Hematopoietic multipotent progenitor cell treated with erythropoietin and hydrocortisone succinate and interleukin-3 and kit ligand, for 15 days (in vitro differentiated cells): ENCODE results near the gene RCOR2.
"Not testable (repeated sequence)": the region's sequence is repeated elsewhere in the genome, so short reads cannot be mapped to it uniquely, and the experiment has no call there.

Experiments
- DNase-seq: peaks from one replicate; pipeline ENCODE4 v3.0.0-alpha.2; 2015; ENCODE audit warnings: low spot score

RCOR2 gene

DNA sequence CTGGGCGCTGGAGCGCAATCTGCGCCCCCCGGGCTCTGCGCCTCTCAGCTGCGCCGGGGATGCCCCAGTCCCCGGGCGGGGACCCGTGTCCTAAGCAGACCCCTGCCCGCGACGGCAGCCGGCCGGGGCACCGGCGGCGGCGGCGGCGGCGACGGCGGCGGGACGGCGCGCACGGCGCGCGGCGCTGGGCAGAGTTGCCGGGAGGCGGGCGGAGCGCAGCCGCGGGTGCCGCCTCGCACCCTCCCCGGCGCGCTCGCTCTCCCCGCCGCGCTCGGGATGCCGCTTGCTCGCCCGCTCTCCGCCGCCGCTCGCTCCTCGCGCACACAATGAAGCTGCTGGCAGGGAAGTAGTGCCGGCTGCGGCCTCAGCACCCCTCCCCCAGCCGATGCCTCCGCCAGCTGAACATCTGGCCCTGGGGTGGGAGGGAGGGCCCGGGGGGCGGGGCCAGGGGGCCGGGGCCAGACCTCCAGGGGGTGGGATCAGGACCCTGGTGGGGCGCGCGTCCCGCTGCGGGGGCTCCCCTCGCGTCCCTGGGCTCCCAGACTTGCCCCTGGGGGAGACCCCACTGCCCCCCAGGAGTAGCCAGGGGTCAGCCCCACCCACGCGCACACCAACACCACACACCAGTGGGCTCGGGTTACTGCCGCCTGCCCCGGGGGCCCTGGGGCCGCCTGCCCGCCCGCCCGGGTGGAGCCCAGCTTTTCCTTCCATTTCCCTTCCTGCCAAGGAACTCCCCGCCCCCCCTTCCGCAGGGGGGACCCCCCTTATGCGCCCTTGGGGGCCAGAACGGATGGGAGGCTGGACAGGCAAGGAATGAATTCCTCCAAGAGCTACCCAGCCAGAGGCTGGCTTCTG is at the start of gene RCOR2:
RCOR2 (minus strand) TSS at position 328 of the 855 bp plus-strand sequence. CDS start 708 bp downstream, outside the sequence.
- DNase-seq = no peak

DNA sequence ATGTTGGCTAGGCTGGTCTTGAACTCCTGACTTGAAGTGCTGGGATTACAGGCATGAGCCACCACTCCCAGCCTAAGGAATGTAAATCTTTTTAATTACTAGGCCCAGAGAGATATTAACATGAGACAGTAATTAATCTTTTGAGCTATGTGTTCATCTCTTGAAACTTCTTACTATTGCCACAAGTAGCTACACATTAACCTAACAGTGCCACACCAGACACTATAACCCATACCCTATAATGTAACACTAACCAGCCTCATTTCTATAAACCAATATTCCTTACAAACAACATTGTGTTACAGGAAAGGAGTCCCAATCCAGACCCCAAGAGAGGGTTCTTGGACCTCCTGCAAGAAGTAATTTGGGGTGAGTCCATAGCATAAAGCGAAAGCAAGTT is 49.5 kb upstream of the RCOR2 start:
- DNase-seq = no peak

DNA sequence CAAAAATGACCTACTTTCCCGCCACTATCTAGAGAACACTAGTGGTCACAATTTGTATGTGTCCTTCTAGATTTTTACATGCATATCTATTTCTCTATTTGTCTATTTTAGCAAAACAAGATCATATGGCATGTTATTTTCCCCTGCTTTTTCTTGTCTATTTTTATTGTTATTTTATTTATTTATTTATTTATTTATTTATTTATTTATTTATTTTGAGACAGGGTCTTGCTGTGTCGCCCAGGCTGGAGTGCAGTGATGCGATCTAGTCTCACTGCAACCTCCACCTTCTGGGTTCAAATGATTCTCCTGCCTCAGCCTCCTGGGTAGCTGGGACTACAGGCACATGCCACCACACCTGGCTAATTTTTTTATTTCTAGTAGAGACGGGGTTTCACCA is 46.9 kb upstream of the RCOR2 start:
- DNase-seq = not testable (repeated sequence)

DNA sequence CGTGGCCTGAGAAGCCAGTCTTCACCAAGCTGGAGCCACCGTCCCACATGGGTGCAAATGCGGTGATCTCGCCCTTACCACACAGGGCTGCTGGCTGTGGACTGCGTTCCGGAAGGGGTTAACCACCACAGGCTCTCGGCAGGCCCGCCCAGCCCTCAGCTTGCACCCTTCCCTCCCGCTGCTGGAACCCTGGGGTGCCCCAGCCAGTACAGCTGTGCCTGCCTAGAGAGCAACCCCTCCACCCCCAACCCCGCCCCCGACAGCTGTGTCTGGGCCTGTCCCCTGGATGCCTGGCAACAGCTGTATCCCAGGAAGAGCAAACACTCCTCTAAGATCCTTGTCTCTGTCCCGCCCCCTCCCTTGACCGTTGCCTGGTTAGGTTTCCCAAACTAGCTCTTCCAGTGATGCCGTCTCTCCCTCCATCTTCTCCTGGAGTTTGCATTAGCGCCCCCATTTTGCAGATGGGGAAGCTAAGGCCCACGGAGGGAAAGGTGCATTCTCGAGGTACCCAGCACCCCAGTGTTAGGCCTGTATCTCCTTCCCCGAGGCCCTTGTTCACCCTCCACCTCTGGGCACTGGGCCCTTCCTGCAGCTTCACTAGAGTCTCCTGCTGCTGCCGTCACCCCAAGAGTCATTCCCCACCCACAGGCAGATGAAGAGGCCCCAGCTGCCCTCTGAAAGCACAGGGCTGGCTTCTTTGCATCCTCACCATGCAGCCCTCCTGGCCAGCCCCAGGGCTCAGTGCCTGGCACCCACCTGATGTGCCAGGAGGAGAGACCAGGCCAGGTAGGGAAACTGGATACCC is 44.8 kb upstream of the RCOR2 start:
- DNase-seq = no peak

DNA sequence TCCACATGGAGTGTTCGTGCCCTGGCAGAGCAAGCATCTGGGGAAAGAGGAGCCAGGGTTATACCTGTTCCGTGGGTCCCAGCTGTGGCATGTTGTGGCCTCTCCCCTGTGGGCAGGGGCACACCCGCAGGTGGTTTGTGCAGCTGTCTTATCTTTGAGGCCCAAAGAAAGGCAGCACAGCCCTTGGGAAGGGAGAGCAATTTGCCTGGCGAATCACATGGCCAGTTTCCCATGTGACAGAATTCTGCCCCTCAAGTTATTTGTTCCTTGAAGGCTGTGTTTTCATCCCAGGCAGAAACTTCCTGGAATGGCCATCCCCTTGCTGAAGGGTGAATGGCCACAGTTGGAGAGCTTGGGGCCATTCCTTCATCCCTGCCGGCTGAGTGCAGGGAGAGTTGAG is 41.0 kb upstream of the RCOR2 start:
- DNase-seq = no peak

DNA sequence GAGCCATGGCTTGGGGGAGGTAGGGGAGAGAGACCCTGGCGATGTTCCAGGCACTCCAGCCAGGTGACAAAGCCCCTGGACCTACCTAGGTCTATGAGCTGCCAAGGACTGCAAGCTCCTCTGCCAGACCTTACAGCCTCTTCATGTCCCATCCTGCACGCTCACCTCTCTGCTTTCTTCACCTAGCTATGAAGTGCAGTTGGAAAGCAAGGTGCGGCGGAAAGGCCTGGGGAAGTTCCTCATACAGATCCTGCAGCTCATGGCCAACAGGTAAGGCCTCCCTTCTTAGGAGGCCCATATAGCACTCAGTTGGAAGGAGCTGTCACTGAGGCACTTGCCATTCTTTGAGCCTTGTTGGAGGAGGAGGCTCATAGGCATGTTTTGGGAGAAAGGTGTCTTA is 35.6 kb upstream of the RCOR2 start:
- DNase-seq = no peak

DNA sequence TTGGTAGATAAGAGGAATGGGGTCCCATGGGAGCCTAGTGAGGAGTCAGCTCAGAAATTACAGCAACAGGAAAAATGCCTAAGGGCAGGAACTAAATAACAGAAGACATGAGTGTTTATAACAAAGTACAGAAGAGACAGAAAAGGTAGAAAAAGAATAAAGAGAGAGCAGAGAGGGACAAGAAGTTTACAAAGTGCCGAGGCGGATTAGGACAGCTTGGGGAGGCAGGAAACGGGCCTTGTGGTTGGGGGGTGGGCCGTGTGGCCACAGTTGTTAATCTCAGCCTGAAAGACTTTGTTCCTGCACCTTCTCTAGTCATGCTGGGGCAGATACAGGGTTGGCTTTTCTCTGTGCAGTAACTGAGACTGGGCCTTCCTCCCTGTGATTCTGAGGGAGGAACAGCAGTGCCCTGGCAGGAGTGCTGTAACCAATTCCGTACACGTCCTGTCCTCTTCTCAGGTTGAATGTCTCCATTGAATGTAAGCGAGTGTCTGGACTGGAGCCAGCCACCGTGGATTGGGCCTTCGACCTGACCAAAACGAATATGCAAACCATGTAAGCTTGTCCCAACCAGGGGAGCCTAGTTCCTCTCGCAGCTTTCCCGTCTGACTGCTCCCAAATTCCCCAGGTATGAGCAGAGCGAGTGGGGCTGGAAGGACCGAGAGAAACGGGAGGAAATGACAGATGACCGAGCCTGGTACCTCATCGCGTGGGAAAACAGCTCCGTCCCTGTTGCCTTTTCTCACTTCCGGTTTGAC is 35.0 kb upstream of the RCOR2 start:
- DNase-seq = no peak

DNA sequence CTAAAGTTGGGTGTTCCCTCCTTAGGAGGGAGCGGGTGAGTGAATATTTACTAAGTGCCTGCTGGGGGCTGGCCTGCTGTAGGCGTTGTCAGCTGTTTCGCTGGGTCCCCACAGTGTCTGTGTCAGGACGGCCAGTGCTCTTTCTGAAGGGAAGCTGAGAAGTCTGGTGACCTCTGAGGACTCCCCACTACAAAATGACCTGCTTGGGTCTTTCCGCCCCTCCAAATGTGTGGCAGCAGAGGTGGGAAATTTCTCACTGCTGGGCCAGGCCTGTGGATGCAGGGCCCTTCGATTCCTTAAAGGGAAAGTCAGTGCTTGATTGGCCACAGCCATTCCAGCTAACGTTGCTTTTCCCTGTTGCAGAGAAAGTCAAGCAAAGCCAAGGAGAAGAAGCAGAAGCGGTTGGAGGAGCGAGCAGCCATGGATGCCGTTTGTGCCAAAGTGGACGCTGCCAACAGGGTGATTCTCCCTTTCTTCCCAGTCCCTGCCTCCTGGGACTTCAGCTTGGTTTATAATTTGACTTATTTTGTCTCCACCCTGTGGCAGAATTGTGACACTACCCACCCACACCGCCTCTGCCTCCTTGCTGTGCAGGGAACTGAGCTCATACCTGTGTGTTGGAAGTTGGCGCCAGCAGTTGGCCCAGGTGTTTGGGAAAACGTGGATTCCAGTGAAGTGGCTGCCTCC is 28.7 kb upstream of the RCOR2 start:
- DNase-seq = peak; percentile 71

DNA sequence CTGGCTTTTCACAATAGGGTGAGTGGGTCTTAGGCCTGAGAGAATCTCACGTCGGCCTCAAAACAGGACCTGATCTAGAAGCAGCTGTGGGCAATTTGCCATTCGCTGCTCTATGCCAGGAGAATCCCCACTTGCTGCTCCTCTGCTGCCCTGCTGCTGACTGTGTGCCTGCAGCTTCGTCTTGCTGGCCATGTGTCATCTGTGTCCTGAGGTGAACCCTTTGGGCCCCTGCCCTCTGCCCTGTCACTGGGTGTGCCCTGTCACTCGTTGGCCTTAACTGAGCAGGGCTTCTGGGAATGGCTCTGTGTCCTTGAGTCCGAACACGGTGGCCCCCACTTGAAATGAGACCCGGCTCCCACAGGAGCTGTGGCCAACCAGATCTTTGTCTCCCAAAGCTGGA is 28.0 kb upstream of the RCOR2 start:
- DNase-seq = peak; percentile 68

DNA sequence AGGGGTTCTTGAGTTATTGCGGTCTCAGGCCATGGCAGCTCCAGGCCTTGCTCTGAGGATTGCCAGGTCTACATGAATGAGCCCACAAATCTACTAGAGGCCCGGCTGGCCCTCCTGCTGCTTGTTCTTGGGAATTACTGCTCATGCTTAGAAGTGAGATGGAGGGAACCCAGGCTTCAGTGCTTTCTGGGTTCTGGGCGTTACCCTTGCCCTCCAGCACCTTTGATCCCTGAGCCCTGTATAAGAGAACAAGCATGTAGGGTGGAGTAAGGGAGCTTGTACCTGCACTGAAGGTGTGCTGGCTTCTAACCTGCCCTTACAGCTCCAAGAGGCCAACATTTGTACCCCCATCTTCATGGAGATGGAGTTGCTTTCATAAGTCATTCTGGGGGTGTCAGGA is 25.8 kb upstream of the RCOR2 start:
- no peak for DNase-seq

DNA sequence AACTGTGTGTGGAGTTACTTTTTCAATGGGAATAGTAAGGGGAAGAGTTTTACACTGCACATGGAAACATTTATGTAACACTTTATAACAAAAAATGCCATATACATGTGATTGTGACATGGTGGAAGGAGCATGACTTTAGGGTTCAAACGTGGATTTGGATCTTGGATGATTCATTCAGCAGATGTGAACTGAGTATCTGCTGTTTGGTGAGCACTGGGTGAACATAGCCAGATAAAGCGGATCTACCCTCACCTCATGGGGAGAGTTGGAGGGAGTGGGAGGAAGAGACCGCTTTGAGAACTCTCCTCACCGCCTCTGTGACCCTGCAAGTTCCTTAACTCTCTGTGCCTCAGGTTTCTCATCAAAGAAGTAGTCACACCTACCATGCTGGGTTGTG is 24.9 kb upstream of the RCOR2 start:
- DNase-seq = no peak

DNA sequence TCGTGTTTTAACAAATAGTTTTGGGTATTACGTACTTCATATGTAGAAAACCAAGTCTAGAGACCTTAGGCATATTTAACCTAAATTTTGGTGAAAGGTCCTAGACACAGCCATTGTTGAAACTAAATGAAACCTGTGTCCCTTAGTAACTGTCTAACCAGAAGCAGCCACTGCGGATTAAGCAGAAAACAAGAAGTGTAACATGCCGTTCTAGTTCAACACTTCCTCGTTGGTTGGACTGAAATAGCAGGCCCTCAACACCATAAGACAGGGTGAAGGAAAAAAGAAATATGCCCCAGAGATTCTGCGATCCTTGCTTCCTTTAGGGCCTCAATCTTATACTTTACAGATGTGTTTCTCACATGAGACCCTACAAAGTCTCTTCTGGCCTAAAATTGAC is 23.8 kb upstream of the RCOR2 start:
- no peak for DNase-seq

DNA sequence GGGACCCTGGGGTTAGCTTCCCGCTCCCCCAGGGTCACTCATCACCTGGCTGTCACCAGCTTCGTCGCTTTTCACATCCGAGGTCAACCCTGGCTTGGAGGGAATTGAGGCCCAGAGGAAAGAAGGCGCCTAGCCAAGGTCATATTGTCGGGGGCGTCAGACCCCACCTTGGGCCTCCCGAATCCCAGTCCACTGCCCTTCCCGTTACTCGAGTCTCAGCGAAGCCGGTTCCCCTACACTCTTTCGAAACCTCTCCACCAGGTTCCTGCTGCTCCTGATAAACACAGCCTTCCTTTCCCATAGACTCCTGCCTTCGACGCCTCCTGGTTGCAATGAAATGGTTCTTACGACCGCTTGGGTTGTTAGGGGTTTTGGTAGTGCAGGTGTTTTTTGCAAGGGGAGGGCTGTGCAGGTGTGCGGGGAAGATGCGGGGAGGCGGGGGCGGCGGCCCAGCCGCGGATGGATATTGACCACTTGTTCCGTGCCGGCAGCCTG is 22.5 kb upstream of the RCOR2 start:
- no peak for DNase-seq

DNA sequence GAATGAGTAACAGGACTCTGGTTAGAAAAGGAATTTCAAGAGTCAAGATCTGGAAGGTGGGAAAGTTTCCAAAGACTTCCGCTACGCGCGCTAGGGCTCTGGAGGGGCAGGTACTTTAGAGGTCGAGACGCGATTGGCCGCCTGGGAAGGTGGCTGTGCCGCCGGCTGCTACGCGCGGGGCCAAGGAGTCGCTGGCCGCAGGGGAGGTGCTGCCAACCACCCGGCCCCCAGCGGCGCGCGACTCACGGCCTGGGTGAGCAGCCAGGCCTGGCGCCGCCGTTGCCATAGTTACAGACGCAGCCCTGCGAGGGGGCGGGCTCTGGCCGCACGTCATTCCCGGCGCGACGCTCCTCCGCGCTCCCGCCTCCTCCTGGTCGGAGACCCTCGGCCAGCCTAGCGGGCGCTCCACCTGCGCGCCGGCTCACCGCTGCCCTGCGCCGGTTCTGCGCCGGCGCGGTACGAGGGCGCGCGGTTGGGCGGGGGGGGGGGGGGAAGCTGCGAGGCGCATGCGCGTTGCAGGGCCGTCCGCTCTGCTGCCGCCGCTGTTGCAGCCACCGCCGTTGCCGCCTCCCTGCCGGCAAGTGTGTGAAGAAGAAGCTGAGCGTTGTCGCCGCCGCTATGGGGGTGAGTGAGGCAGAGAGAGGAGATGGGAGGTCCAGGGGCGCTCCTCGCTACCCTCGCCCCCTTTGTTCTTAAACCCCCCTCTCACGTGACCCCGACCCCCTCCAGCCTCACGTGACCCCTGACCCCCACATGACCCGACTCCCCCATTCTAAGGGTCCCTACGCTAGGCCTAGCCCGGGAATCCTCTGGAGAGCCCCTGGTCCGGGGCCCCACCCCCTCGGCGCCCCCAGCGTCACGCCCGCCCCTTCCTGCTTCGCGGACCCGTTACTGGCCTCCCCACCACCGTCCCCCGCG is 21.8 kb upstream of the RCOR2 start, which contains the start of gene NAA40:
NAA40 (plus strand) TSS at position 524 of the 918 bp plus-strand sequence; CDS start at position 619, 95 bp downstream.
- DNase-seq = peak; percentile 90

DNA sequence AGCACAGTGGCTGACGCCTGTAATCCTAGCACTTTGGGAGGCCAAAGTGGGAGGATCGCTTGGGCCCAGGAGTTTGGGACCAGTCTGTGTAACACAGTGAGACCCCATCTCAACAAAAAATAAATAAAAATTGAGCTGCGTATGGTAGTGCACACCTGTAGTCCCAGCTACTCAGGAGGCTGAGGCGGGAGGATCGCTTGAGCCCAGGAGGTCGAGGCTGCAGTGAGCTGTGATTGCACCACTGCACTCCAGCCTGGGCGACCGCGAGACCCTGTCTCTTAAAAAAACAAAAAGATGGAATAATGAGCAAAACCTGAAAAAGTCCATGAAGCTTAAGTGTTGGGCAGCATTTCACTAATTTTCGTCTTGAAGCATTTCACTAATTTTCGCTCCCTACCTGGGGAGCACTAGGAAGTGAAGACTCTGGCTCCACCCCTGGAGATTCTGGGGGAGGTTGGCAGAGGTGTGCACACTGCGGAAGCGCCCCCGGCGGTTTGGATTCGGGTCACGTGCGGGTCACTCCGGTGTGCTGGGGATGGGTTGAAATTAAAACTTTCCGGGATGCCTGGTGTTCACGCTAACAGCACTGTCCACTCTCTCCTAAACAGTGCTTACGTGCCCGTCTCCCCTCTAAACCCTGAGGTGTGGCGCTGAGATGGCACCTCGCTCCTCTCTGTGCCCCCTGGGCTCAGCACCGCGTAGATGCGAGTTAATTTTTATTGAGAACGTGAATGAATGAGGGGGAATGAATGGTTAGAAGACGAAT is 20.9 kb upstream of the RCOR2 start:
- DNase-seq = no peak

DNA sequence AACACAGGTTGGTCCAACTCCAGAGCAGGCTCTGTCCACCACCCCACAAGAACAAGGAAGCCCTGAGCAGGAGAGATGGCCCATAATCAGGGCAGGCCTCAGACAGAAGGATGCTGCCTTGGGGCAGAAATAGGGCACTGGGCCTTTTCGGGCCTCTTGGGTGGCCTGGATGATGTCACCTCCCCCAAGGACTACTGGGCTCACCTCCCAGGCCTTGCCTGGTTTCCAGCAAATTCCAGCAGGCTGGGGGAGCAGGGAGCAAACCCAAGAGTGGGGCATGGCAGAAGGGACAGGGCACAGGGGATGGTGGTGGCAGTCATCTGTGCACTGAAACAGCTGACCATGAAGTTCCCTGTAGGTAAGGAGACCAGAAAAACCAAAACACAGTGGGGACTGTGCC is 16.5 kb upstream of the RCOR2 start:
- no peak for DNase-seq

DNA sequence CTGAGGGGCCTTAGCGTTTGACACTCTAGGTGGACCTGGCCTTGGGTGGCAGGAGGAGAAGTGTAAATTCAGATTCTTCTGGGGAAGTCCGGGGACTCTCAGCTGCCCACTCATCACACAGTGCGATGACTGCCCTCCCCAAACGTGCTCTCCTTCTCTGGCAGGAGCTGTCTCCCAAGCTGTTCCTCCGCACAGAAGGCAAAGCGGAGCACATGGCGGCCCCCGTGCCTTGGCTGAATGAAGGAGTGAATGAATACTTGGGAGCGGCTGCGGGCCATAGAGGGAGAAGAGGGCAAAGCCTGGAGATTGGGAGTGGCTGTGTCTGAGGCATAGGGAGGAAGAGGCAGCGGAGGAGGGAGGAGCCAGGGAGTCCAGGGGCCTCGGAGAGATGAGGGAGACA is 14.9 kb upstream of the RCOR2 start:
- no peak for DNase-seq

DNA sequence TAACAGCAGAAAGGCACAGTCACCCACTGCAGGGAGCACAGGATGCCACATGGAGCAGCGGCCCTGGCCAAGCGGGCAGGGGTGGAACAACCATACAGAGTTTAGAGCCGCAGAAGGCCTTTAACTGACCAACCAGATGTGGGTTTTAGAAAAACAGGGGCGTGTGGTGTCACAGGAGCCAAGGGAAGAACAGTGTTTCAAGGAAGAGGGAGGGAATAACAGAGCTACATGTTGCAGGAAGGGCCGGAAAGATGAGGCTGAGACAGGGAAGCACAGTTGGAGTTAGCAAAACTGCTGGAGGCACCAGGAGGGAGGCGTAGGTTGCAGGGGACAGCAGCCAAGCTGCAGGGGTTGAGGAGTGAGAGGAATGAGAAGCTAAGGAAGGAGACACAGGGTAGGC is 14.1 kb upstream of the RCOR2 start:
- DNase-seq = no peak

DNA sequence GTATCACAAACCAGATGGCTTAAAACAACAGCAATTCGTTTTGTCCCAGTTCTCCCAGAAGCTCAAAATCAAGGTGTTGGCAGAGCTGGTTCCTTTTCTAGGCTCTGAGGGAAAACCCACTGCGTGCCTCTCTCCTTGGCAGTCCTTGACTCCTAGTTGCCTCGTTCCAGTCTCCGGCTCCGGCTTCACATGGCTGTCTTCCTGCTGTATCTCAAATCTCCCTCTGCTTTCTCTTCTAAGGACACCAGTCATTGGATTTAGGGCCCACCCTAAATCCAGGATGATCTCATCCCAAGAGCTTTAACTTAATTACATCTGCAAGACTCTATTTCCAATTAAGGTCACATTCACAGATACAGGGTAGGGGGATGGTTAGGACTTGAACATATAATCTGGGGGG is 12.7 kb upstream of the RCOR2 start:
- no peak for DNase-seq

DNA sequence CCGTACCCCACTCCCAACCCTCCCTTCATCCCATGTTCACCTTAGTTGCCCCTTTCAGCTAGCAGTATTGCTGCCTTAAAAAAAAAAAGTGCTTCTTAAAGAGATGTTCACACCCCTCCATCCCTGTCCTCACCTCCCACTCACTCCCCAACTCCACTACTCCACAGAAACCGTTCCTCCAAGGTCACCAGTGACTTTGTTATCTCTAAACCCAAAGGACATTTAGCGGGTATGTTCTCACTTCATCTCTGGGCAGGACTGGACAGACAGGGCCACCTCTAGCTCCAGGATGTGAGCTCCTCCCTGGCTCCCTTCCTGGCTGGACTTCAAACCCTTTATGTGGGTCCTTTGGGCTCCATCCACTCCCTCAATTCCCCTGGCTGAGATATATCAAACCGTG is 6.4 kb upstream of the RCOR2 start:
- DNase-seq = no peak
